ENCODE results near the gene MAGEB16. TPM values are rescaled to one million over a fixed set of nuclear protein-coding genes. Genes with fewer than 3 reads are reported as not detected.

MAGEB16 gene
- total RNA-seq, 1 experiment from 2014 or later, result not detected

DNA sequence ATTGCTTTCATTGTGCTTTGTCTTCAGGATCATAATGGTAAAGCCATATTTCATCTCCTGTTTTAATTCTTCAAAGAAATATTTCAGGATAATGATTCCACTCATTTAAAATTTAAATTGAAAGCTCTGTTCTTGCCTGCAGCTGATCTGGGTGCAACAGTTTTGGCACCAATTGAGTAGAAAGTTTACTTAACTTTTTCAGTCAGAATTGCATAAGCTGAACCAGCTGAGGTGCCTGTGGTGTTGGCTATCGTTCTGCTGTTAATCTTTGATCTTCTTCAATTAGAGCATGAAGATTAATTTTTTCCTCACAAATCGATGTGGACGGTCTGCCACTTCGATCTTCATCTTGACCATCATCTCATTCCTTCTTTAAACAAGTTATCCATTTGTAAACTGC lies 49.6 kb downstream of the MAGEB16 start:
- no peak for TF ChIP-seq NFATC4 (CRISPR knock-in tag; IDR thresholded peaks at IDR 0.05)
- TF ChIP-seq MLX (CRISPR knock-in tag; IDR thresholded peaks at IDR 0.05), result no peak
- TF ChIP-seq ZNF512 (CRISPR knock-in tag; IDR thresholded peaks at IDR 0.05; ENCODE audit: borderline replicate concordance), result no peak
- TF ChIP-seq, protein P1, sequence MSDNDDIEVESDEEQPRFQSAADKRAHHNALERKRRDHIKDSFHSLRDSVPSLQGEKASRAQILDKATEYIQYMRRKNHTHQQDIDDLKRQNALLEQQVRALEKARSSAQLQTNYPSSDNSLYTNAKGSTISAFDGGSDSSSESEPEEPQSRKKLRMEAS (CRISPR knock-in tag; IDR thresholded peaks at IDR 0.05), result no peak
- peaks cover 4% of the 10 kb centered on the region; the same call in 1 of the 2 replicates for H3K9me3 Mint-ChIP-seq
- no peaks in the 10 kb centered on the region for H3K27me3 Mint-ChIP-seq (ENCODE audit: low read depth)
- CTCF ChIA-PET, result no interaction called here
- POLR2A ChIA-PET, result no interaction called here
- no peak overlapping the region for H3K4me3 Mint-ChIP-seq
- H3K27ac Mint-ChIP-seq, result no peak overlapping the region
- ATAC-seq (no peak), DNase-seq (ENCODE audit: low spot score) (no peak)
- no peaks in the 10 kb centered on the region for H3K36me3 Mint-ChIP-seq
- no peaks in the 10 kb centered on the region for H3K4me1 Mint-ChIP-seq

Other genes starting within 250 kb of the MAGEB16 start
- 0.07 TPM in 1 of 3 replicates, not detected in the others for gene CFAP47, start 121.4 kb downstream of the MAGEB16 start, total RNA-seq (2021)

All from WTC11 (cell line).